HepG2 (cell line): ENCODE data around the gene ZNF500. TPM values are rescaled to one million over a fixed set of nuclear protein-coding genes. Genes with fewer than 3 reads are reported as not detected.
A peak's percentile ranks its signal among the peaks of the same experiment; 100 is the strongest.

Experiments
- FOXC1 ChIP-seq: sonication (generic); formaldehyde crosslinking; IDR thresholded peaks from 2 replicates; pipeline ENCODE4 v1.8.0; 2022; ENCODE audit warnings: mild to moderate bottlenecking, missing genetic modification reagents, borderline replicate concordance
- GTF3A ChIP-seq: sonication (generic); formaldehyde crosslinking; conservative IDR thresholded peaks from 2 replicates; pipeline ENCODE4 v1.4.0; 2020; ENCODE audit warnings: mild to moderate bottlenecking, missing genetic modification reagents
- JUNB ChIP-seq: sonication (generic); formaldehyde crosslinking; IDR thresholded peaks from 2 replicates; pipeline ENCODE4 v1.8.0; 2022; ENCODE audit warnings: missing genetic modification reagents, mild to moderate bottlenecking, borderline replicate concordance
- NFATC3 ChIP-seq: sonication (generic); formaldehyde crosslinking; IDR thresholded peaks from 2 replicates; pipeline ENCODE4 v1.5.1; 2020; ENCODE audit warnings: mild to moderate bottlenecking, missing genetic modification reagents
- NFIB ChIP-seq: sonication (generic); formaldehyde crosslinking; IDR thresholded peaks from 2 replicates; pipeline ENCODE4 v1.9.0; 2021; ENCODE audit warnings: missing genetic modification reagents, mild to moderate bottlenecking, borderline replicate concordance
- PAWR ChIP-seq: sonication (generic); formaldehyde crosslinking; IDR thresholded peaks from 2 replicates; pipeline ENCODE4 v1.4.0; 2020; ENCODE audit warnings: missing genetic modification reagents, mild to moderate bottlenecking, borderline replicate concordance
- ZFP1 ChIP-seq: IDR thresholded peaks from 2 replicates; pipeline ENCODE4 v1.6.1; 2016
- ZFP82 ChIP-seq: sonication (generic); formaldehyde crosslinking; IDR thresholded peaks from 2 replicates; pipeline ENCODE4 v1.5.1; 2020; ENCODE audit warnings: mild to moderate bottlenecking, missing genetic modification reagents, borderline replicate concordance
- ZNF263 ChIP-seq: sonication (generic); formaldehyde crosslinking; IDR thresholded peaks from 2 replicates; pipeline ENCODE4 v1.4.0; 2020; ENCODE audit warnings: missing genetic modification reagents
- ZNF430 ChIP-seq: sonication (generic); formaldehyde crosslinking; IDR thresholded peaks from 2 replicates; pipeline ENCODE4 v1.9.0; 2021; ENCODE audit warnings: mild to moderate bottlenecking, missing genetic modification reagents
- ZNF432 ChIP-seq: sonication (generic); formaldehyde crosslinking; IDR thresholded peaks from 2 replicates; pipeline ENCODE4 v1.5.0; 2020; ENCODE audit warnings: missing genetic modification reagents, mild to moderate bottlenecking, borderline replicate concordance
- ZNF510 ChIP-seq: sonication (generic); formaldehyde crosslinking; IDR thresholded peaks from 2 replicates; pipeline ENCODE4 v1.4.0; 2020; ENCODE audit warnings: low read depth, mild to moderate bottlenecking, missing genetic modification reagents
- ZNF572 ChIP-seq: sonication (generic); formaldehyde crosslinking; IDR thresholded peaks from 2 replicates; pipeline ENCODE4 v1.5.1; 2020; ENCODE audit warnings: mild to moderate bottlenecking, missing genetic modification reagents
- ZSCAN31 ChIP-seq: sonication (generic); formaldehyde crosslinking; IDR thresholded peaks from 2 replicates; pipeline ENCODE4 v1.5.0; 2020; ENCODE audit warnings: low read depth, mild to moderate bottlenecking, missing genetic modification reagents
- polyA plus RNA-seq, 8 experiments: library from polyadenylated mRNA; depleted of rRNA in 3 of 8; stranded (reverse) in 7 of 8; unstranded in 1 of 8; fragments of >200 nt; fragmentation: Illumina TruSeq in 4 of 8; extraction: Trizol in 4 of 8; gene quantifications; 2 replicates each; pipeline versions ENCODE4 v1.2.1 to v1.2.3, GENCODE V29; 2011 to 2016; ENCODE audit warnings: low read depth in 4 of 8, missing spikeins in 1 of 8, mixed read lengths in 1 of 8; ENCODE audit not compliant: insufficient read depth in 1 of 8
- total RNA-seq, 5 experiments: library from RNA; depleted of rRNA; stranded (reverse); fragments of >200 nt; fragmentation: Illumina TruSeq; extraction: Trizol; gene quantifications; 2 replicates each; pipeline ENCODE4 v1.2.3, GENCODE V29; 2016; ENCODE audit warnings: low read depth in 1 of 5
- TF ChIP-seq, protein P1 (sequence below): sonication (generic); formaldehyde crosslinking; IDR thresholded peaks from 2 replicates; pipeline ENCODE4 v1.4.0; 2020; ENCODE audit warnings: missing genetic modification reagents, borderline replicate concordance
- TF ChIP-seq, protein P2 (sequence below): sonication (generic); formaldehyde crosslinking; IDR thresholded peaks from 2 replicates; pipeline ENCODE4 v1.5.0; 2020; ENCODE audit warnings: mild to moderate bottlenecking, missing genetic modification reagents, moderate library complexity
- TF ChIP-seq, protein P3 (sequence below): IDR thresholded peaks from 2 replicates; pipeline ENCODE4 v1.6.1; 2016; ENCODE audit warnings: low read depth, missing genetic modification reagents, missing compliant biosample characterization
- TF ChIP-seq, protein P4 (sequence below): IDR thresholded peaks from 2 replicates; pipeline ENCODE4 v1.6.1; 2016

ZNF500 gene
- total and polyA plus RNA-seq, 2 of the 13 experiments (the other 11 are each of a cell fraction or from before 2014, with no cell fraction given) = 6.1 to 12.2 TPM

DNA sequence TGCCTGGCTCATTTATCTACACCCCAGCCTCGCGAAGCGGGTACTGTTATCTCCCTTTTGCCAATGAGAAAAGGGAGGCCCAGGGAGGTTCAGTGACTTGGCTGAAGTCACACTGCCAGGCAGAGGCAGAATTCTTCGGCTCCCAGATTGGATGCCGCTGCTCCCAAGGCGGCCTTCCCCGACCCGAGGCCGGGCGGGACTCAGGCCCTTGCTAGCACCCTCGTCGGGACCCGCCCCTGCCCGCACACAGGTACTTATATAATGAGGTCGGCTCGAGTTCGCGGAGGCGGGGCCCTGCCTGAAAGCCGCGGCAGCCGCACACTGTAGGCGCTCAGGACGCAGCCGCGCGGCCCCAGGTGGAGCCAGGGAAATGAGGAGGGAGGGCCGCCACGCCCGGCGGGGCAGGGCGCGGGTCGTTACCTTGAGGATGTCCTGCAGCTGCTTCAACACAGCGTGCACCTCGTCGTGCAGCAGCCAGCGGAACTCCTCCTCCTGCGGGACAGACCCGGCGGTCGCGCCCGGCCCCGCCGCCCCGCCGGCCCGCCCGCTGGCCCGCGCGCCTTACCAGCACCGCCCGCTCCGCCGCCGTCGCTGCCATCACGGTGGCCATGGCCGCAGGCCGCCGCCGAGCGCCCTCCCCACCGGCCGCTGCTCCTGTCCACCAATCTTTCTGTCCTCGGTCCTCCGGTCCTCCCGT, 35.1 kb upstream of the ZNF500 start, which contains the start of gene ROGDI (continued):
- TF ChIP-seq ZNF432 (CRISPR knock-in tag) (no peak), JUNB (CRISPR knock-in tag) (no peak), NFATC3 (no peak), FOXC1 (CRISPR knock-in tag) (no peak; the same call in 1 of the 2 replicates), GTF3A (CRISPR knock-in tag) (no peak), ZNF510 (CRISPR knock-in tag) (no peak), ZNF263 (CRISPR knock-in tag) (0 out of 2 replicates have a peak, but pooled peaks have one; percentile 38), ZNF572 (CRISPR knock-in tag) (0 out of 2 replicates have a peak, but pooled peaks have one; percentile 22), ZFP82 (CRISPR knock-in tag) (no peak; the same call in 1 of the 2 replicates), ZNF430 (0 out of 2 replicates have a peak, but pooled peaks have one; percentile 9), NFIB (CRISPR knock-in tag) (no peak), ZSCAN31 (peak; percentile 29; the same call in 1 of the 2 replicates), ZFP1 (CRISPR knock-in tag) (no peak), PAWR (CRISPR knock-in tag) (no peak)
- TF ChIP-seq, protein P1, sequence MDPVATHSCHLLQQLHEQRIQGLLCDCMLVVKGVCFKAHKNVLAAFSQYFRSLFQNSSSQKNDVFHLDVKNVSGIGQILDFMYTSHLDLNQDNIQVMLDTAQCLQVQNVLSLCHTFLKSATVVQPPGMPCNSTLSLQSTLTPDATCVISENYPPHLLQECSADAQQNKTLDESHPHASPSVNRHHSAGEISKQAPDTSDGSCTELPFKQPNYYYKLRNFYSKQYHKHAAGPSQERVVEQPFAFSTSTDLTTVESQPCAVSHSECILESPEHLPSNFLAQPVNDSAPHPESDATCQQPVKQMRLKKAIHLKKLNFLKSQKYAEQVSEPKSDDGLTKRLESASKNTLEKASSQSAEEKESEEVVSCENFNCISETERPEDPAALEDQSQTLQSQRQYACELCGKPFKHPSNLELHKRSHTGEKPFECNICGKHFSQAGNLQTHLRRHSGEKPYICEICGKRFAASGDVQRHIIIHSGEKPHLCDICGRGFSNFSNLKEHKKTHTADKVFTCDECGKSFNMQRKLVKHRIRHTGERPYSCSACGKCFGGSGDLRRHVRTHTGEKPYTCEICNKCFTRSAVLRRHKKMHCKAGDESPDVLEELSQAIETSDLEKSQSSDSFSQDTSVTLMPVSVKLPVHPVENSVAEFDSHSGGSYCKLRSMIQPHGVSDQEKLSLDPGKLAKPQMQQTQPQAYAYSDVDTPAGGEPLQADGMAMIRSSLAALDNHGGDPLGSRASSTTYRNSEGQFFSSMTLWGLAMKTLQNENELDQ = no peak
- TF ChIP-seq, protein P2, sequence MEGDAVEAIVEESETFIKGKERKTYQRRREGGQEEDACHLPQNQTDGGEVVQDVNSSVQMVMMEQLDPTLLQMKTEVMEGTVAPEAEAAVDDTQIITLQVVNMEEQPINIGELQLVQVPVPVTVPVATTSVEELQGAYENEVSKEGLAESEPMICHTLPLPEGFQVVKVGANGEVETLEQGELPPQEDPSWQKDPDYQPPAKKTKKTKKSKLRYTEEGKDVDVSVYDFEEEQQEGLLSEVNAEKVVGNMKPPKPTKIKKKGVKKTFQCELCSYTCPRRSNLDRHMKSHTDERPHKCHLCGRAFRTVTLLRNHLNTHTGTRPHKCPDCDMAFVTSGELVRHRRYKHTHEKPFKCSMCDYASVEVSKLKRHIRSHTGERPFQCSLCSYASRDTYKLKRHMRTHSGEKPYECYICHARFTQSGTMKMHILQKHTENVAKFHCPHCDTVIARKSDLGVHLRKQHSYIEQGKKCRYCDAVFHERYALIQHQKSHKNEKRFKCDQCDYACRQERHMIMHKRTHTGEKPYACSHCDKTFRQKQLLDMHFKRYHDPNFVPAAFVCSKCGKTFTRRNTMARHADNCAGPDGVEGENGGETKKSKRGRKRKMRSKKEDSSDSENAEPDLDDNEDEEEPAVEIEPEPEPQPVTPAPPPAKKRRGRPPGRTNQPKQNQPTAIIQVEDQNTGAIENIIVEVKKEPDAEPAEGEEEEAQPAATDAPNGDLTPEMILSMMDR (CRISPR knock-in tag) = no peak
- TF ChIP-seq, protein P3, sequence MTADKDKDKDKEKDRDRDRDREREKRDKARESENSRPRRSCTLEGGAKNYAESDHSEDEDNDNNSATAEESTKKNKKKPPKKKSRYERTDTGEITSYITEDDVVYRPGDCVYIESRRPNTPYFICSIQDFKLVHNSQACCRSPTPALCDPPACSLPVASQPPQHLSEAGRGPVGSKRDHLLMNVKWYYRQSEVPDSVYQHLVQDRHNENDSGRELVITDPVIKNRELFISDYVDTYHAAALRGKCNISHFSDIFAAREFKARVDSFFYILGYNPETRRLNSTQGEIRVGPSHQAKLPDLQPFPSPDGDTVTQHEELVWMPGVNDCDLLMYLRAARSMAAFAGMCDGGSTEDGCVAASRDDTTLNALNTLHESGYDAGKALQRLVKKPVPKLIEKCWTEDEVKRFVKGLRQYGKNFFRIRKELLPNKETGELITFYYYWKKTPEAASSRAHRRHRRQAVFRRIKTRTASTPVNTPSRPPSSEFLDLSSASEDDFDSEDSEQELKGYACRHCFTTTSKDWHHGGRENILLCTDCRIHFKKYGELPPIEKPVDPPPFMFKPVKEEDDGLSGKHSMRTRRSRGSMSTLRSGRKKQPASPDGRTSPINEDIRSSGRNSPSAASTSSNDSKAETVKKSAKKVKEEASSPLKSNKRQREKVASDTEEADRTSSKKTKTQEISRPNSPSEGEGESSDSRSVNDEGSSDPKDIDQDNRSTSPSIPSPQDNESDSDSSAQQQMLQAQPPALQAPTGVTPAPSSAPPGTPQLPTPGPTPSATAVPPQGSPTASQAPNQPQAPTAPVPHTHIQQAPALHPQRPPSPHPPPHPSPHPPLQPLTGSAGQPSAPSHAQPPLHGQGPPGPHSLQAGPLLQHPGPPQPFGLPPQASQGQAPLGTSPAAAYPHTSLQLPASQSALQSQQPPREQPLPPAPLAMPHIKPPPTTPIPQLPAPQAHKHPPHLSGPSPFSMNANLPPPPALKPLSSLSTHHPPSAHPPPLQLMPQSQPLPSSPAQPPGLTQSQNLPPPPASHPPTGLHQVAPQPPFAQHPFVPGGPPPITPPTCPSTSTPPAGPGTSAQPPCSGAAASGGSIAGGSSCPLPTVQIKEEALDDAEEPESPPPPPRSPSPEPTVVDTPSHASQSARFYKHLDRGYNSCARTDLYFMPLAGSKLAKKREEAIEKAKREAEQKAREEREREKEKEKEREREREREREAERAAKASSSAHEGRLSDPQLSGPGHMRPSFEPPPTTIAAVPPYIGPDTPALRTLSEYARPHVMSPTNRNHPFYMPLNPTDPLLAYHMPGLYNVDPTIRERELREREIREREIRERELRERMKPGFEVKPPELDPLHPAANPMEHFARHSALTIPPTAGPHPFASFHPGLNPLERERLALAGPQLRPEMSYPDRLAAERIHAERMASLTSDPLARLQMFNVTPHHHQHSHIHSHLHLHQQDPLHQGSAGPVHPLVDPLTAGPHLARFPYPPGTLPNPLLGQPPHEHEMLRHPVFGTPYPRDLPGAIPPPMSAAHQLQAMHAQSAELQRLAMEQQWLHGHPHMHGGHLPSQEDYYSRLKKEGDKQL = no peak
- TF ChIP-seq, protein P4, sequence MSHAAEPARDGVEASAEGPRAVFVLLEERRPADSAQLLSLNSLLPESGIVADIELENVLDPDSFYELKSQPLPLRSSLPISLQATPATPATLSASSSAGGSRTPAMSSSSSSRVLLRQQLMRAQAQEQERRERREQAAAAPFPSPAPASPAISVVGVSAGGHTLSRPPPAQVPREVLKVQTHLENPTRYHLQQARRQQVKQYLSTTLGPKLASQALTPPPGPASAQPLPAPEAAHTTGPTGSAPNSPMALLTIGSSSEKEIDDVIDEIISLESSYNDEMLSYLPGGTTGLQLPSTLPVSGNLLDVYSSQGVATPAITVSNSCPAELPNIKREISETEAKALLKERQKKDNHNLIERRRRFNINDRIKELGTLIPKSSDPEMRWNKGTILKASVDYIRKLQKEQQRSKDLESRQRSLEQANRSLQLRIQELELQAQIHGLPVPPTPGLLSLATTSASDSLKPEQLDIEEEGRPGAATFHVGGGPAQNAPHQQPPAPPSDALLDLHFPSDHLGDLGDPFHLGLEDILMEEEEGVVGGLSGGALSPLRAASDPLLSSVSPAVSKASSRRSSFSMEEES (CRISPR knock-in tag) = no peak
